Amniotic stem cell (primary cell): ENCODE results near the gene OLFML2B.
"Not testable (repeated sequence)": the region's sequence is repeated elsewhere in the genome, so short reads cannot be mapped to it uniquely, and the experiment has no call there.

Experiments
- DNase-seq: peaks from one replicate; lab custom pipeline; 2025; lab: John Stamatoyannopoulos, UW

OLFML2B gene

DNA sequence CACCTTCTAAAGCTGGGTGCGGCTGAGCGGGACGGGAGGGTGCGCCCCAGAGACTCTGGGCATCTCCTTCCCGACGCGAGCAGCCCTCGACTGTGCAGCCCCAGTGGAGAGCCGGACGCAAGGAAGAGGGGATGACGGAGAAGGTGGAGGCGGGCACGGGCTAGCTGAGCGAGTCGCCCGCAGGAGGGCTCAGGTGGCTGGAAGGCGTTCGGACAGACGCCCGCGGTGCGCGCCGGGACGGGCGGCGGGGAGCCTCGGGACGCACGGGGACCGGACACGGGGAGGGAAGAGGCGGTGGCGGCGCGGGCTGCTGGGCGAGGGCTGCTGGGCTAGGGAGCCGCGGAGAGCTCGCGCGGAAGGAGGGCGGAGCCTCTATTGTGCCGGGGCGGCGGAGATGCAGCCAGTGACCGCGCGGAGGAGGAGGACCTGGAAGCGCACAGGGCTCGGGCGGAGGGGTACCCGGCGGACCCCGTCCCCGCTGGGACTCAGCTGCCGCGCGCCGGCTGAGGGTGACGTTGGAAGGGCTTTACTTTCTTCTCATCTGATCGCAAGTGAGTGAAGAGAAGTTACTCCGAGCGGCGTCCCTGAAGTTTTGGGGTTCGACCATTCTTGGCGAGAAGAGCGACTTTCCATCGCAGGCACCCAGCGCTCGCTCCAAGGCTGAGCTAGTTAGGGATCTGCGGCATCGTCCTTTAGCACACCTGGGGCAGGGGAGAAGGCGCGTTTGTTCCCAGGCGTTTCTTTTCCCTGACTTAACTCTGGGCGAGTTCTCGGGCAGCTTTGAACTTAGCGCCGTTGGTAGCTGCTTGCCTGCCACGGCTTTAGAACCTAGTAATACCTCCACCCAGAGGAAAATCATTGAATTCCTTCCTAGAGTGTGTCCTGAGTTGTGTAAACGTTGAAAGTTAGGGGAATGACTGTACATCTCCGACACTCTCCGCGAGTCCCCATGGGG is at the start of gene OLFML2B:
Gene OLFML2B (minus strand): TSS at position 323 of the 955 bp plus-strand sequence. CDS start 439 bp downstream, outside the sequence.
- DNase-seq: peak; percentile 80

DNA sequence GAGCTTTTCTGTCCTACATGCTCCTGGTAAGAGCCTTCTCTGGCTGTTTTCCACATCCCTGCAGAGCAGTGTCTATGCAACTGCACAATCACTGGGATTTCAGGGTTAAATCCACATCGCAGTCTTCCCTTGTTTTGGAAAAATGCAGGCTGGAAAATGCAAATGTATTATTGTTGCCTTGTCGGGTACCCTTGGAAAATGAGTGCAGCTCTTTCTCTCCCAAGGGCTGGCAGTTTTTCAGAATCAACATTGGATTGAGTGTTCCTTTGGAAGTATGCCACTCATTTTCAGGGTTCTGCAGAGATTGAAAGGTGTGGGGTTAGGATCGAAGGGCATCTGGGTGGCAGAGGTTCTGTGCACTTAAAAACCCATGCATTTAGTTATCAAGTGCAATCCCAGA is 49.1 kb upstream of the OLFML2B start:
- DNase-seq: no peak

DNA sequence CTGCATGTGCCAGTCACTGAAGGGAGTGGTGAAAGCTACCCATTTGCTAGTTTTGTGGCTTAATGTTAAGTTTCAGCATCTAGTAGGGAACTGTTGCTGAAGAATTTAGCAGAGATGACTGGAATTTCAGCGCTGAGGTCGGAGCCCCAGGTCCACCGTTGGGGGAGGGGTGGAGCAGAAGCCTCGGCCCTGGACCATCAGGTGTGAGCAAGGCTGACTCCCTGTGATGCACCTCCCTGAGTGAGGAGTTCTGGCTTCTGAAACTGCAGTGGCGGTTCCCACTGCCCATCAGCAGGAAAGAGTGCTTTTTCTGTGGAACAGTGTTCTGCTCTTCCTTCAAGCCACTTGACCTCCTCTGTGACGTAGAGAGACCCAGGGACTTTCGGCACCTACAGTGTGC is 47.2 kb upstream of the OLFML2B start:
- DNase-seq: no peak

DNA sequence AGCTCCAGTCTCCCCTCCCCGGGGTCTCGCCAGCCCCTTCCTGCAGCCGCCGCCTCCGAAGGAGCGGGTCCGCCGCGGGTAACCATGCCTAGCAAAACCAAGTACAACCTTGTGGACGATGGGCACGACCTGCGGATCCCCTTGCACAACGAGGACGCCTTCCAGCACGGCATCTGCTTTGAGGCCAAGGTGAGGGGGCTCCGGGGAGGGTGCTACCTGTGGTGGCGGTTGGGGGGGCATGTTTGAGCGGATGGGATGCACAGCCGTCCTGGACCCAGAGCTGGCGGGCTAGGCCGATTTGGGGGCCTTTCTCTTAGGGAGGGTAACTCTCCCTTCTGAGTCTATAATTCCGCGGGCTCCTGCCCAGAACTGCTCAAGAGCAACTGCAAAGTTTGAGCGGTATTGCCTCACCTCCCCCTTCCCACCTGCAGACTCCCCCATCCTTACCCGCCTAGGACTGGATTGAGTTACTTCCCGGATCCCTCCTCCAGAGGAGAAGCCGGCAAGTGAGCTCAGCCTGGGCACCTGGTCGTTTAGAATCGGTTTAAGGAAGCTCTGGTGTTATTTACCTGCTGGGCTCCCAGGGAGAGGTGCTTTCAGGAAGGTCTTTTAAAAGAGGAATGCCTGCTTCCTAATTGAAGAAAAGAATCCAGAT is 46.6 kb upstream of the OLFML2B start:
- no peak for DNase-seq

- peak; percentile 39 for DNase-seq
Observed at GRCh38 chr1:162069334-162070093, 45.8 kb upstream of the OLFML2B start, which contains the start of gene NOS1AP. Gene NOS1AP, plus strand, starts transcription at chr1:162069691. Its CDS starts 487 bp downstream, at chr1:162070178.

- no peak for DNase-seq
Observed at GRCh38 chr1:162068301-162068700, 44.6 kb upstream of the OLFML2B start.

DNA sequence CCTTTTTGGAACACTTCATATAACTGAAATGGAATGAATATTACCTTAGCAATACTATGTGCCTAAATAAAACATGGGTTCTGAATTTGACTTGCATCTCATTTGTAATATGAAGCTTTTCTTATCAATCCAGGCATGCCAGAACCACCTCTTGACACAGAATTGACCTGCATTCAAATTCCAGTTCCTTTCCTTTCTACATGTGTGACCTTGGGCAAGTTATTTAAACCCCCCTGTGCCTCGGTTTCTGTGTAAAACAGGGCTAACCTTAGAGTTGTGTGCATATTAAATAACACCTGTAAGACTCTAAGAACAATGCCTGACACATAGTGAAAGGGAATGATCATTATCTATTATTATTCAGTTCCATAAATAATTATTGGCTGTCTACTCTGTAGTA is 43.8 kb upstream of the OLFML2B start:
- DNase-seq: no peak

- not testable (repeated sequence) for DNase-seq
Observed at GRCh38 chr1:162066836-162067235, 43.2 kb upstream of the OLFML2B start.

- no peak for DNase-seq
Observed at GRCh38 chr1:162065016-162065415, 41.3 kb upstream of the OLFML2B start.

DNA sequence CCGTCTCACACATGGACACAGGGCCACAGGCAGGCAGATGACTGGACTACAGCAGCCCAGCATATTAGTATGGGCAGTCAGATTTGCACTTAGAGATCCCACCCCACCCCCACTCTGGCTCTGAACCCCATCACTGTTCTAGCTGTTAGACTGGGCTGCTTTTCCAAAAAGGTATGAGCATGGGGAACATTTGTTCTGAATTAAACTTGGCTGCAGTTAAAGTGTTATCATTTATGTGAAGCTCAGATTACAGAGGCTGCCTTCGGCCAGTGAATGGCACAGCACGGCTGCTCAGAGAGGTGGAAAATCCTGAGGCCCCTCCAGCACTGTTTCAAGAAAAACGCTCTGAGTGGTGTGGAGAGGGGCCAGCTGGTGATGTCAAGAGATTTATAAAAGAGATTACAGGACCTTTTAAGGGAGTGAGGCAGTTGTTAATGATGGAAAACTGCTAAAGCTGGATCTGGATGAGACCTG is 38.9 kb upstream of the OLFML2B start:
- no peak for DNase-seq

DNA sequence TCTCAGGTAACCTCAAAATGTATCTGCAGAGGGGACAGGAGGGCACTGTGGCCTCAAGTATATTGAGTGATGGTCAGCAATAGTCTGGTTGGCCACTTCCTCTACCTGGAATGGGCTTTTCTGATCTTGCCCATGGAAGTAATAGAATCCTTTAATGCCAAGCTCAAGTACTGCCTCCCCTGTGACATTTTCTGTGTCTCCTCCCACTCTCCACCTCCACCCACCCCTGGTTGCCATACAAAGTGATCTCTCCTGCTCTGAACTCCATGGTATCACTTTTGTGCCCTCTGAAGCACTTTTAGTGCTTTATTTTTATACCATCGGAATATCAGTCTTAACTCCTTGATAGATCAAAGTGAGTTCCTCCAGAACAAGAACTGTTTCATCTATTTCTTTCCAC is 36.6 kb upstream of the OLFML2B start:
- no peak for DNase-seq

- no peak for DNase-seq
Observed at GRCh38 chr1:162059721-162060120, 36.1 kb upstream of the OLFML2B start.

DNA sequence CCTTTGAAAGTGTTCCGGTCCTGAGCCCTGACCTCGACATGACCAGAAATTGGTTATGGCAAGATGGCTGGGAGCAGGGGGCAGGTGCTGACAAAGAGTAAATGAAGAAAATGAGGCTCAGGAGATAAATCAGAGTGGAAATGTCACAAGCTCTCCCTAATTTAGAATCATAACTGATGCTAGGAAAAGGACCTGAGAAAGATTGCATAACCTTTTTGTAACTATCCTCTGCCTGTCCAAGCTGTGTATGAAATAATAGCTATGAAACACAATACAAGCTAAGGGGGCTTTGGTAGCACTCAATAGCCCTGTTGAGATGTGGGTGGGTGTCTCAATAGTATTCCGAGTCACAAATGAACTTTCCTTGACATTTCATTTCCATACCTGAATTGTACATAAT is 32.9 kb upstream of the OLFML2B start:
- DNase-seq: no peak

- no peak for DNase-seq
Observed at GRCh38 chr1:162056043-162056442, 32.4 kb upstream of the OLFML2B start.

- DNase-seq: peak; percentile 44
Observed at GRCh38 chr1:162055062-162055461, 31.4 kb upstream of the OLFML2B start.

DNA sequence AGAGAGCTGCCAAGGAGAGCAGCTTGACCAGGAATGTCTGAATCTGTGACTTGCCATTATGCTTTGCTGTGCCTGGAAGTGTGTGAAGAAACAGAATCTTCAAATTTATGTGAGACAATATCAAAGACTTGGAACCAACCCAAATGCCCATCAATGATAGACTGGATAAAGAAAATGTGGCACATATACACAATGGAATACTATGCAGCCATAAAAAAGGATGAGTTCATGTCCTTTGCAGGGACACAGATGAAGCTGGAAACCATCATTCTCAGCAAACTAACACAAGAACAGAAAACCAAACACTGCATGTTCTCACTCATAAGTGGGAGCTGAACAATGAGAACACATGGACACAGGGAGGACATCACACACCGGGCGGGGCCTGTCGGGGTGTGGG is 30.3 kb upstream of the OLFML2B start:
- DNase-seq: not testable (repeated sequence)

GRCh38 chr1:162046921-162047320 is 23.3 kb upstream of the OLFML2B start:
- DNase-seq: no peak

DNA sequence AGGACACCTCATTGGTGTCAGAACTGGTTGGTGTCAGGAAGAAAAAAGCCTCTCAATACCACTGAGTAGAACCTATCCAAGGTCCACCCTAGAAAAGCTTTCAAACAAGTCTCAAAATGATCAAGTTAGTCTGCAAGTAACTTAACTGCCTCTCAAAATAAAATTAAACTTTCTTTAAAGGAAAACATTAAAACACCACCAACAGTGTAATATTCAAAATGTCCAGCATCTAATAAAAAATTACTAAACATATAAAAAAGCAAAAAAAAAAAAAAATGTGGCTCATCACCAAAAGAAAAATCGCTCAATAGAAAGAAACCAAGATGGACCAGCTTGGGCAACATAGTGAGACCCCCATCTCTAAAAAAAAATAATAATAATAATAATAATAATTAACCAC is 18.7 kb upstream of the OLFML2B start:
- DNase-seq: no peak

DNA sequence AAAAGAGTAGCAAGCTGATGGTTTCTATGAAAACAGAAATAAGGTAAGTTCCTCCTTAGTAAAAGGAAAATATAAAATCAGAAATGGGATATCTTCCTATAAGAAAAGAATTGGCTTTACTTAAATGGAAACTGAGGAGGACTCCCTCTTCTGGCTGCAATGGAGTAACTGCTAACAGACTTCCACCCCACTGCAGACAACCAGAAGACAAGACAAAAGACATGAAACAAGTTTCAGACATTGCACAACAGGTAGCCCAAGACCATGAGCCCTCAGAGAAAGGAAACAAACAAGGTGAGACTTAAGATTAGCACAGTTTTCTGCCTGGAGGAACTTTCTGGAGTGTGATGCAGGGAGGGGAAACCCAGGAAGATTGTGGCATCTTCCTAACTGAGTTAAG is 17.0 kb upstream of the OLFML2B start:
- no peak for DNase-seq

GRCh38 chr1:162040001-162040400 is 16.3 kb upstream of the OLFML2B start:
- DNase-seq: no peak

DNA sequence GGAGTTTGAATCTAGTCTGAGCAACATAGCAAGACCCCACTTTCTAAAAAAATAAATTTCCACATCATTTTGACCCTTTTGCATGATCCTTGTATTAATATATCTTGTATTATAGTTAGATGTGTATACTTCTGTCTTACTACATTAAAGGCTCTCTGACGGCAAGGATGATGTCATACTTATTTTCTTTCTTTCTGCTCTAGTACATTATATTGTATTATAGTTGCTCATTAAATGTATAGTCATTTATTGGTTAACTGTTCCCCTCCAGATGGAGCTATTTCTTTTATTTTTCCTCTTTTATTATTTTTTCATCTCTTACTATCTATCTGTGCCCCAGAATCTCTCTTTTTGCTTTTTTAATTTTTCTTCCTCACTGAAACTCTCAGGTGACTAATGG is 15.0 kb upstream of the OLFML2B start:
- DNase-seq: no peak

GRCh38 chr1:162036163-162036562 is 12.5 kb upstream of the OLFML2B start:
- DNase-seq: no peak
